Measurements from ENCODE around the gene TROAP.

The TROAP gene

DNA sequence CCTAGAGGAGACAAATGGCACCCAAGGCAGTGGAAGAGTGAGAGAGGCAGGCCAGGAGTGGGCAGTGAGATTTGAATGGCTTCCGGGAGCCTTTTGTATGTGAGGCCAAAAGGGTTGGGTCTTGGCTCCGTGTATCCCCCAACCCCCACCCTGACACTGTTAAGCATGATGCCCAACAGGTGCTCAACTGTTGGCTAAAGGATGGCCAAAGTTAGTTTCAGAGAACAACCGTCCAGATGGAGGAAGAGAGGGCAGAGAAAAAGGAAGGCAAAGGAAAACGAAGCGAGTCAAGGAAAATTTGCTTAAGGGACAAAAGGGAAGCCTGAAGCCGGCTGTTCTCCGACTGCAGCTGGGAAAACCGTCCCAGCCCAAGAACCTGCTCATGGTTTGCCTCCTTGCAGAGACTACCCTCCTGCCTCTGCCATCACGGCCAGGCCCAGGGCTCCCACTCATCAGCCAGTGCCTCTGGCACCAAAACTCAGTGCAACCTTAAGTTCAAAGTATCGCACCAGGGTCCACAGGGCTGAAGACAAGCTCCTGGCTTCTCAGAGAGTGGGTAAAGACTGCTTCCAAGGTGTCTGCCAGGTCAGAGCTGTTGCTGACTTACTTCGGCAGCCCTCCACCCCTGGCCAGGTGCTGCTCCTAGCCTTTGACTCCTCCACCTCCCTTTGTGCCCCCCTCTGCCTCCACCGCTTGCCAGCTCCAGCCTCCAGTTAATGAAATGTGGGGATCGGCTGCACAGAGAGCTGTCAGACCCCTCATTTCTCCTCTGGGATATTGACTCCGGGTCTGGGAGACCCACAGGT lies 18.1 kb downstream of the TROAP start:
- TF ChIP-seq, protein P1, sequence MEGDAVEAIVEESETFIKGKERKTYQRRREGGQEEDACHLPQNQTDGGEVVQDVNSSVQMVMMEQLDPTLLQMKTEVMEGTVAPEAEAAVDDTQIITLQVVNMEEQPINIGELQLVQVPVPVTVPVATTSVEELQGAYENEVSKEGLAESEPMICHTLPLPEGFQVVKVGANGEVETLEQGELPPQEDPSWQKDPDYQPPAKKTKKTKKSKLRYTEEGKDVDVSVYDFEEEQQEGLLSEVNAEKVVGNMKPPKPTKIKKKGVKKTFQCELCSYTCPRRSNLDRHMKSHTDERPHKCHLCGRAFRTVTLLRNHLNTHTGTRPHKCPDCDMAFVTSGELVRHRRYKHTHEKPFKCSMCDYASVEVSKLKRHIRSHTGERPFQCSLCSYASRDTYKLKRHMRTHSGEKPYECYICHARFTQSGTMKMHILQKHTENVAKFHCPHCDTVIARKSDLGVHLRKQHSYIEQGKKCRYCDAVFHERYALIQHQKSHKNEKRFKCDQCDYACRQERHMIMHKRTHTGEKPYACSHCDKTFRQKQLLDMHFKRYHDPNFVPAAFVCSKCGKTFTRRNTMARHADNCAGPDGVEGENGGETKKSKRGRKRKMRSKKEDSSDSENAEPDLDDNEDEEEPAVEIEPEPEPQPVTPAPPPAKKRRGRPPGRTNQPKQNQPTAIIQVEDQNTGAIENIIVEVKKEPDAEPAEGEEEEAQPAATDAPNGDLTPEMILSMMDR (IDR thresholded peaks at IDR 0.05) = no peak
- peaks cover 34 to 43% of the 10 kb centered on the region in 2 experiments for H3K4me1 ChIP-seq (ENCODE audit: control insufficient read depth in 1 of 2, insufficient read depth in 1 of 2, low read depth in 1 of 2, low read length in 1 of 2)
- H3K27ac ChIP-seq = no peak overlapping the region
- no peak overlapping the region for H3K4me3 ChIP-seq (ENCODE audit: low read depth in 1 of 2, low read length in 1 of 2)
- H3K27me3 ChIP-seq = peaks cover 100% of the 10 kb centered on the region
- no peaks in the 10 kb centered on the region for H3K9me3 ChIP-seq
- no peaks in the 10 kb centered on the region for H3K36me3 ChIP-seq

DNA sequence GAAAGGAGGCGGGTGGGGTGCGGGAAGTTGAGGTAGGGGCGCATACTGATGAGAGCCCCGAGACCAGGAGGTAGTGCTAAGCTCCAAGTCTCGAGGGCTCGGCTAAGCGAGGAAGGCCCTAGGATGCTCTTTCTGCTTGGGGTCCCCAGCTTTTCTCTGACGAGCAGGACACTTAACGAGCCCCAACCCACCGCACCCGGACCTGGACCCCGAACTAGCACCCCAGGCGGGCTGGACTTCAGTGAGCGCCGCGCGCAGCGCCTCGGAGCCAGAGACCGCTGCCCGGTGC lies 18.7 kb downstream of the TROAP start:
- H3K27me3 ChIP-seq = peaks cover 100% of the 10 kb centered on the region
- peak overlapping the region; percentile 48 to 61 for H3K4me3 ChIP-seq (ENCODE audit: low read depth in 1 of 2, low read length in 1 of 2)
- peaks cover 31 to 43% of the 10 kb centered on the region in 2 experiments for H3K4me1 ChIP-seq (ENCODE audit: control insufficient read depth in 1 of 2, insufficient read depth in 1 of 2, low read depth in 1 of 2, low read length in 1 of 2)
- TF ChIP-seq, protein P1 (IDR thresholded peaks at IDR 0.05) = no peak
- no peak overlapping the region for H3K27ac ChIP-seq
- H3K9me3 ChIP-seq = no peaks in the 10 kb centered on the region
- H3K36me3 ChIP-seq = no peaks in the 10 kb centered on the region

DNA sequence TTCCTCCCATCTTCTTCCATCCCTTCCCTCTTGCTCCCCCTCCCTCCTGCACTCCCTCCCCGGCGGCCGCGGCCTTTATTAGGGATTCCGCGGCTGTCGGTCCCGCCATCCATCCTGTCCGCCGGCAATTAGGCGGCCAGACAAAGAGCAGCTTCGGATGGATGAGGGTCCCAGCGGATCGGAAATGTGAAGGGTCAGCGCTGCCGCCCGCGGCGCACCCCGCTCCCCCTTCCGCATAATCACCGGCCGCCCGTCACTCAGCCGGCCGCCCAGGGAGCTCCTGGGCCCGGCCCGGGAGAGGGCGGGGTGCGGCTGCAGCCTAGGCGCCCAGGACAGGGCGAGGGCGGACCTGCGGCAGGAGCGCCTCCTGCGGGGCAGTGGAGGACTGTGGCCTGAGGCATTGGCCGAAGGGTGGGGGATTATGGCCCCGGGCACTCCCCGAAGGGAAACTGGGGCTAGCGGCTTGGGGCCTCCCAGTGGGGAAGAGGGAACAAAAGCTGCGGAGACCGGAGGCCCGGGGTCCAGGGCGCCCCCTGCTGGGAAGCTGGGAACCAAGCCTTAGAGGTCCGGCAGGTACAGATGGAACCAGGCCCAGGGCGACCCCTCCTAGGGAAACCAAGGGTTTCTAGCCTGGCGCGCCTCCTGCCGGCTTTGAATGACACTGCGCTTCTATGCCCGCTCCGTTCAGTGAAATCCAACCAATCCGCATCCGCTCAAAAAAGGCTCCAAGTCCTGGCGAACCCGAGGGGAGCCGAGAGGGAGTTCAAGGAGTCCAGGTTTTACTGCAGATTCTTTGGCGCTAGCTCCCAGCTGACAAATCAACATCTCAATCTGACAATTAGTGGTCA lies 19.2 kb downstream of the TROAP start:
- Histone ChIP-seq H3K4me1 (ENCODE audit: control insufficient read depth in 1 of 2, insufficient read depth in 1 of 2, low read depth in 1 of 2, low read length in 1 of 2) (peaks cover 34 to 43% of the 10 kb centered on the region in 2 experiments), H3K36me3 (no peaks in the 10 kb centered on the region), H3K27me3 (peaks cover 100% of the 10 kb centered on the region), H3K27ac (no peak overlapping the region), H3K4me3 (ENCODE audit: low read depth in 1 of 2, low read length in 1 of 2) (peak overlapping the region; percentile 48 to 61), H3K9me3 (no peaks in the 10 kb centered on the region)
- TF ChIP-seq, protein P1 (IDR thresholded peaks at IDR 0.05) = peak; percentile 51

DNA sequence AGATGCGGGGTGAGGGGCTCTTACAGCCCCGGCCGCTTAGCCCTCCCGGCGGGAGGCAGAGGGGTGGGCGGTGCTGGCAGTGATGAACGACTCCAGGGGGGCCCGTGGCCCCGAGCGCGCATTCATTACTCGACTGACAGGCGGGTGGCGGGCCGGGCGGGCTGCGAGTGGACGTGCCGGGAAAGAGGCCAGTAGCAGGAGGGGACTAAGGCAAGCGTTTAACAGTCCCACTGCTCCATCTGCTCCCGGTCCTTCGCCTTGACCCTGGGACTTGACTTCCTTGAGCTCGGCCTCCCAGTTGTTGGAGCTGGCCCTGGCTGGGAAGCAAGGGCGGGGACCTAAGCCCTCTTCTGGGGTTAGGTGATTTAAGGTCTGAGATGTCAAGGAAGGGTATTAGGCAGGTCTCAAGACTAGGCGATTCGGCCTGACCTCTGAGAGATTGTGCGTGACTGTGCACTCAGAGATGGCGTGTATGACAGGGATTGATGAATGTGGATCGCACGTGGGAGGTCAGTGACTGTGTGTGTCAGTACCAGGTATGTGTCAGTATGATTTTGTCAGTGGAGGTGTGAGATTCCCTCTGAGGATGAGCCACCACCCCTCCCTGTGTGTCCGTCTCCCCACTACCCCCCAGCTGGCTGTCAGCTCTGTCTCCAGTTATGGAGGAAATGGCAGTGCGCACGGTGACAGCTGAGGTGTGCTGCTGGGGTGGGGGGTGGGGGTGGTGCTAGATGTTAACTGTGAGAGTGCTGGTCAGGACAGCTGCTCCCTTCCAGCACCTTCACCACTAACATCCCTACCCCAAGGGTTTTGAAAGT lies 20.1 kb downstream of the TROAP start:
- Histone ChIP-seq H3K9me3 (no peaks in the 10 kb centered on the region), H3K4me3 (ENCODE audit: low read depth in 1 of 2, low read length in 1 of 2) (peak overlapping the region; percentile 48 to 61), H3K27ac (no peak overlapping the region), H3K4me1 (ENCODE audit: control insufficient read depth in 1 of 2, insufficient read depth in 1 of 2, low read depth in 1 of 2, low read length in 1 of 2) (peaks cover 37 to 48% of the 10 kb centered on the region in 2 experiments), H3K27me3 (peaks cover 100% of the 10 kb centered on the region), H3K36me3 (no peaks in the 10 kb centered on the region)
- TF ChIP-seq, protein P1 (IDR thresholded peaks at IDR 0.05) = no peak

DNA sequence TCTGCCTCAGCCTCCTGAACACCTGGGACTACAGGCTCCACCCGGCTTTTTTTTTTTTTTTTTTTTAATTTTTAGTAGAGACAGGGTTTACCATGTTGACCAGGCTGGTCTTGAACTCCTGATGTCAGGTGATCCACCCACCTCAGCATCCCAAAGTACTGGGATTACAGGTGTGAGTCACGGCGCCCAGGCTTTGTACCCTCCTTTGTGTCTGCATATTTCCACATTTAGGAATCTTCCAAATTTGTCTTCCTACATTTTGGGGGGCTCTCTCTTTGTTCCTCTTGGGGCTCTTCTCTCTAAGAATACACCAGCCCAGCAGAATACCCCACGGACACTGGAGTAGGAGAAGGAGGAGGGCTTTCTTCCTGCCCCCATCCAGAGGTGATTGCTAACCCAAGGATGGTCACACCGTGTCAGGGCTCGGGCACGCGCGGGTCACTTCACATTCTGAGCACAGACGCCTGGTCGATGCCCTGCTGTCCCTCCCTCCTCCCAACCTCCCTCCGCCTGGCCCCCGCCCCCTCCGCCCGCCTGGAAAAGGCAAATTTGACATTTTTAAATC lies 21.5 kb downstream of the TROAP start:
- TF ChIP-seq, protein P1 (IDR thresholded peaks at IDR 0.05) = no peak
- no peaks in the 10 kb centered on the region for H3K9me3 ChIP-seq
- no peak overlapping the region for H3K4me3 ChIP-seq (ENCODE audit: low read depth in 1 of 2, low read length in 1 of 2)
- H3K4me1 ChIP-seq (ENCODE audit: control insufficient read depth in 1 of 2, insufficient read depth in 1 of 2, low read depth in 1 of 2, low read length in 1 of 2) = peaks cover 37 to 48% of the 10 kb centered on the region in 2 experiments
- peaks cover 100% of the 10 kb centered on the region for H3K27me3 ChIP-seq
- no peaks in the 10 kb centered on the region for H3K36me3 ChIP-seq
- no peak overlapping the region for H3K27ac ChIP-seq
